ENCODE data around the gene TIMM10.
"Not testable (repeated sequence)": the region's sequence is repeated elsewhere in the genome, so short reads cannot be mapped to it uniquely, and the experiment has no call there.

Gene TIMM10

DNA sequence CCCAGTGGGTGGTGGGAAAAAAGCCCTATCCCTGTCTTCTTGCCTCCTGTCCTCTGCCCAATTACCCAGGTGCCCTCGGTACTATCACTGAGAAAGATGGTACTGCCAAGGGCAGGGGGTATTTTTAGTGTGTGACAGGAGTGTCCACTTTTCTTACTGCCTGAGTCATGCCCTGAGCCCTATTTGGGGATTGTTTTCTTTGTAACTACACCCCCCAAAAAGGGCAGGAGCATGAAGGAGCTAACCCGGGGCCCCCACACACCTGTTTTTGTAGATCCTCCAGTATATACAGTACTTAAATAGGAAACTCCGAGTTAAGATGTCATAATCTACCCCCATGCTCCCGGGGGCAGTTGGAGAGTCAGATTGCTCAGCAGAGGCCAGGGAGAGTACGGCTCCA, 10.6 kb upstream of the TIMM10 start:
- DNase-seq: no peak

DNA sequence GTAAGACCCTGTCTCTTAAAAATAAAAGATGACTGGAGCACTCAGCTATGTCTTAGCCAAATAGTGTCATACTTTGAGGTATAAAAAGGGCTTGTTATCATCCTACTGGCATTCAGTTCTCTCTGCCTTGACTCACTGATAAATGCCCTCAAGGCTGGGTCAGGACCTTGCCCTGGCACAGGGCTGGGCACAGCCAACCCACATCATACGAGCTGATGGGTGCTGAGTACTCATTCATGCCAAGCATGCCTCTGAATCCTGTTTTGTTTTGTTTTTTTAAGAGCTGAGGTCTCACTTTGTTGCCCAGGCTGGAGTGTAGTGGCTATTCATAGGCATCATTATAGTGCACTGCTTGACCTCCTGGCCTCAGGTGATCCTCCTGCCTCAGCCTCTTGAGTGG, 8.8 kb upstream of the TIMM10 start:
- DNase-seq: no peak

- no peak for DNase-seq
Observed at GRCh38 chr11:57536947-57537619, 6.5 kb upstream of the TIMM10 start, which contains the start of gene SMTNL1. SMTNL1 (plus strand) TSS chr11:57537595; CDS start chr11:57542643, 5,048 bp downstream.

- DNase-seq: not testable (repeated sequence)
Observed at GRCh38 chr11:57534449-57534848, 3.9 kb upstream of the TIMM10 start.

- DNase-seq: no peak
Observed at GRCh38 chr11:57530215-57530595, 349 bp downstream of the TIMM10 start.

DNA sequence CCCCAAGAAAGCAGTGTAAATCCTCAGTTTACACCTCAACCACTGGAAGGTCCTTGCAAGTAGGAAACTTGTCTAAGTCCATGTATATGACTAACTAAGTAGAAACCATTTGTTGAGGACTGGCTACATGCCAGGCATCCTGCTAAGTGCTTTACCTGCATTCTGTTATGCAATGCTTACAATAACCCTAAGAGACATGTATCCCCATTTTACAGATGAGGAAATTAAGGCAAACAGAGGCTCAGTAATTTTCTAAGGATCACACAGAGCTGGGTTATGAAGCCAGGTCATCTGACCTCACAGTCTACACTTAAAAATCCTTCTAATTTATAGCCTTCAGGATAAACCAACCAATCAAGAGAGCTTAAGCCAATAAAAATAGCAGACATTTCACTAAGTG, 1.5 kb downstream of the TIMM10 start:
- no peak for DNase-seq

DNA sequence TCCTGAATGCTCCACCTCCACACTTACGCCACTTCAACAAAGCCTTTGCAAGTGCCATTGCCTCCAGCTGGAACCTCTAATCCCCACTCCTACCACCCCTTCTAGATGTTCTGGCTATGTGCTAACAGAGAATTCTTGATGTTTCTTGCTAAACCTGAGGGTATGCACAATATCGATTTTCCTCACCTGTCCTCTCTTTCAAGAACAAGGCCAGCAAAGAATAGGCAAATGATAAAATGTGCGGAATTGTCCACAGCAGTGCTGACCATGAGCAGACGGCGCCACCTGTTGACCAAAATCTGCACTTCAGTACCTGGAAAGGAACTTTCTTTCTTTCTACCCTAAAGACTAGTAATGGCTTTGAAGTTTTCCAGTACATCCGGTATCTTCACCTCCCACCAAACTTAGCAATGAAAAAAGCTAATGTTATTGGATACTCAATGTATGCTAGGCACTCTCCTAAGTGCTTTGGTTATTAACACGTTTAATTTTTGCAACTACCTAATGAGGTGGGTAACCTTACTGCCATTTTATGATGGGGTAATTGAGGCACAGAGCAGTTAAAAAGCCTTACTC, 3.4 kb downstream of the TIMM10 start:
- peak; percentile 60 for DNase-seq

DNA sequence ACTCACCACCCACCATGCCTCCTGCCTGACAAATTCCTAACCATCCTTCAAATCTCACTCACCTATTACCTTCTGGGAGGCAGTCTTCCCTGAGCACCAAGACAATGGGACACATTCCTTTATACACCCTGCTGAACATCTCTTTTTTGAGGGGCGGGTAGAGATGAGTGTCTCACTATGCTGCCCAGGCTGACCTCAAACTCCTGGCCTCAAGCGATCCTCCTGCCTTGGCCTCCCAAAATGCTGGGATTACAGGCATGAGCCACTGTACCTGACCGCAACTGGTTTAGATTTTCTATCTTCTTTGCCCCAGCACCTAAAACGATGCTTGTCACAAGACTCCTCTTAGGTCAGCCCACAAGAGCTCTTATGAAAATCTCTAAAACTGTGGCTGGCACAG, 7.1 kb downstream of the TIMM10 start:
- no peak for DNase-seq

GRCh38 chr11:57521116-57521515, 9.4 kb downstream of the TIMM10 start:
- no peak for DNase-seq

- no peak for DNase-seq
Observed at GRCh38 chr11:57516061-57516443, 14.5 kb downstream of the TIMM10 start.

DNA sequence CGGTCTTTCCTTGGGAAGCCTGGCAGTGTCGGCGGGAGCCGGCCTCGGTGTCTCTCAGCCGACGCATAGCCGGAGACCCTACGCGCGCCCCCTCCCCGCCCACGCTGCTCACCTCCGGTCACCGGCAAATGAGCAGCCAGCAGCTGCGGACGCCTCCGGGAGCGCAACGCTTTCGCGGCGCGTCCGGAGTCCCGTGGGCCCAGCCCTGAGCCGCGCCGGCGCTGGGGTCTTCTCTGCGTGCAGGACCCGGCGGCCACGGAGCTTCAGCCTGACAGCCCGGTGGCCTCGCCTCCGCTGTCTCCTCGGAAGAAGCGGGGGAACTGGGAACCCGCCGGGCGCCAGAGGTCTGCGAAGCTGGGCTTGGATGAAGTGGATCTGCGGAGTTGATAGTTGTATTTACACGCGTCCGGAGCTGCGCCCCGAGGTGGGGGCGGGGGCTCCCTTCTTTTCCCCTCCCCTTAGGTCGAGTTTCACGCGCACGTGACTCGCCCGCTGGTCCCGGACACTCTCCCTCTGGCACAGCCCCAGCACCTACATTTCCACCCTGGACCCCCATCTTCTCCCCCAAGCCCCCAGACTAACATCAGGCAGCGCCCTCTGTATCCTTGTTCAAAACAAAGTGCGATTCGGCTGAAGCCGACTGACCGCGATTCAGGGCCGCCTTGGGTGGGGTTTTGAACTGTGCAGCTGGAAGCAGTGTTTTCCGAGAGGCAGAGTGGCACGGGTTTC, 15.1 kb downstream of the TIMM10 start, which contains the start of gene SLC43A1:
TSS of gene SLC43A1 (minus strand) at position 371 of the 729 bp plus-strand sequence. CDS start 1,591 bp downstream, outside the sequence.
- DNase-seq: no peak

DNA sequence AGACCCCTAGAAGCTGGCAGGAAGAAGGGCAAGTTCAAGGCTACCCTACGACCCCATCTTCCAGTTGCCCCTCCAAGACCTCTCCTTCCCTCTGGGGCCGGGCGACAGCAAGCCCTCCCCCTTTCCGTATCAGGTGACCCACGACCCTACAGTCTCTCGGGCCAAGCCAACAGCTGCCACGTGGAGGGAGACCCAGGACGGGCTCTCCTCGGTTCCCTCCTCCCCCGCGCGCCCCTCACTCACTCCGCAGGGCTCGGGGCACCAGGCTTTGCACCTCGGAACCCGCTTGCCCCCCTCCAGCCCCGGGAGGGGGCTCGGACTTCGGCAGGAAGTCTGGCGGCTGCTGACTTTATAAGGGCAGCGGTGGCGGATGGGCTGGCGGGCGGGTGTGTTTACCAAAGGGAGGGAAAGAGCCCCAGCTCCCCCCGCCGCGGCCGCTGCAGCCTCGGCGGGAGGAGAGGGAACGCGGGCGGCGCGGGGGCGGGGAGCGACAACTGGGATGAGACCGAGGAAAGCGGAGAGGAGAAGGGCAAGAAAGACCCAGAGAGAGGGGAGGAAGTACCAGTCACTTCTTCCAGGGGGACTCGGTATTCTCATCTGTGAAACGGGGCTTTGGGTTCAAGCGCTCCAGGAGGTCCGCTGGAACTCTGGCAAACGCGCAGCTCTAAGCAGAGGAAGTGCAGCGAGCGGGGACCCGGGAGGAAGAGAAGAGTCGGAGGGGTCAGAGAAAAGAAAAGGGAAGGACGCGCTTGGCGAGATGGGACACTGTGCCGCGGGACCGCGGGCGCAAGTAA, 15.8 kb downstream of the TIMM10 start:
- no peak for DNase-seq

- DNase-seq: no peak
Observed at GRCh38 chr11:57513911-57514537, 16.5 kb downstream of the TIMM10 start.

- no peak for DNase-seq
Observed at GRCh38 chr11:57513452-57513795, 17.1 kb downstream of the TIMM10 start.

GRCh38 chr11:57512646-57513451, 17.7 kb downstream of the TIMM10 start:
- no peak for DNase-seq

DNA sequence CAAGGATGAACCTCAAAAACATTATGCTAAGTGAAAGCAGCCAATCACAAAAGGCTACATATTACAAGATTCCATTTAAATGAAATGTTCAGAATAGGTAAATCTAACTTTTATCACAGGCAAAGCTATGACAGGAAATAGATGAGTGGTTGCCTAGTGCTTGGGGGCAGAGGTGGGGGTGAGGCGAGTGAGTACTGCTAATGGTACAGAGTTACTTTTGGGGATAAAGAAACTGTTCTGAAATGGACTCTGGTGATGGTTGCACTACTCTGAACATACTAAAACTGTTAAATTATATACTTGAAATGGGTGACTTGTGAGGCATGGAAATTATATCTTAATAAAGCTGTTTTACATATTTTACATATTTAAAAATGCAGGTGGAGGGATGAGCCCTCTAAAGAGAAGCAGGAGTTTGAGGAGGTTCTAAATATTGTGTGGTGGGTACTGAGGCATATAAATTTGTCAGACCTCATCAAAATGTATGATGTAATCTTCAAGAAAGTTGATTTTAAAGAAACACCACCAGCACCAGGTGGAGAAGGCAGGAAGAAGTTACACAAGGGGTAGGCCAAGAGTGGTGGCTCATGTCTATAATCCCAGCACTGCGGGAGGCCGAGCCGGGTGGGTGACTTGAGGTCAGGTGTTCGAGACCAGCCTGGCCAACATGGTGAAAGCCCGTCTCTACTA, 18.7 kb downstream of the TIMM10 start:
- DNase-seq: no peak

- DNase-seq: no peak
Observed at GRCh38 chr11:57508341-57509170, 22.0 kb downstream of the TIMM10 start.

GRCh38 chr11:57506522-57506921, 24.0 kb downstream of the TIMM10 start:
- no peak for DNase-seq

GRCh38 chr11:57504511-57504910, 26.0 kb downstream of the TIMM10 start:
- no peak for DNase-seq

- DNase-seq: no peak
Observed at GRCh38 chr11:57502870-57503269, 27.7 kb downstream of the TIMM10 start.
